Activated T-helper 2 cell treated with anti-CD3 and anti-CD28 coated beads, Interferon-gamma antibody, Interleukin-2, Interleukin-4, amounts not matched to agents 10 μg/mL and 5 μg/mL and 100 μg/mL, durations not matched to agents 14 hours and 24 hours and 36 hours (primary cell): ENCODE results near the gene HOXC13. TPM values are rescaled to one million over a fixed set of nuclear protein-coding genes. Genes with fewer than 3 reads are reported as not detected.

Experiments
- DNase-seq: peaks from one replicate; pipeline ENCODE4 v3.0.0; 2021; ENCODE audit warnings: low spot score
- H3K27ac Mint-ChIP-seq: one replicate; pipeline ENCODE4 v1.8.0; 2021; ENCODE audit warnings: mixed read lengths
- H3K27me3 Mint-ChIP-seq: one replicate; pipeline ENCODE4 v1.8.0; 2021; ENCODE audit warnings: low read depth, mixed read lengths
- H3K36me3 Mint-ChIP-seq: one replicate; pipeline ENCODE4 v1.8.0; 2021; ENCODE audit warnings: low read depth, mixed read lengths
- H3K4me1 Mint-ChIP-seq: one replicate; pipeline ENCODE4 v1.8.0; 2021; ENCODE audit warnings: low read depth, mixed read lengths
- H3K4me3 Mint-ChIP-seq: one replicate; pipeline ENCODE4 v1.8.0; 2021; ENCODE audit warnings: low read depth, mild to moderate bottlenecking, moderate library complexity, mixed read lengths
- H3K9me3 Mint-ChIP-seq: one replicate; pipeline ENCODE4 v1.8.0; 2021; ENCODE audit warnings: mixed read lengths
- intact Hi-C: fragments of 100-400 bp; cut with micrococcal nuclease; formaldehyde crosslinking; loops from one replicate; pipeline ENCODE4 v1.15.1; 2023
- total RNA-seq: library from RNA; stranded (reverse); gene quantifications from 2 replicates; pipeline ENCODE4 v1.2.3, GENCODE V29; 2022

The HOXC13 gene
- total RNA-seq, 1 donor from 2014 or later: not detected

GRCh38 chr12:53930591-53931255 is 7.9 kb upstream of the HOXC13 start:
- no peaks in the 10 kb centered on the region for H3K9me3 Mint-ChIP-seq
- H3K36me3 Mint-ChIP-seq: no peaks in the 10 kb centered on the region
- intact Hi-C loops: loop anchor here (5.0 to 10.0 kb wide), 2 partner anchors 64 to 233 kb away; no protein-coding TSS in a partner anchor
- H3K4me1 Mint-ChIP-seq: no peaks in the 10 kb centered on the region
- peaks cover 92% of the 10 kb centered on the region for H3K27me3 Mint-ChIP-seq
- H3K27ac Mint-ChIP-seq: no peak overlapping the region
- no peak for DNase-seq
- H3K4me3 Mint-ChIP-seq: no peak overlapping the region

- no peaks in the 10 kb centered on the region for H3K9me3 Mint-ChIP-seq
- intact Hi-C loops: loop anchor here (5.0 to 10.0 kb wide), 2 partner anchors 63 to 235 kb away; no protein-coding TSS in a partner anchor
- DNase-seq: no peak
- H3K4me1 Mint-ChIP-seq: no peaks in the 10 kb centered on the region
- peaks cover 92% of the 10 kb centered on the region for H3K27me3 Mint-ChIP-seq
- H3K36me3 Mint-ChIP-seq: no peaks in the 10 kb centered on the region
- H3K27ac Mint-ChIP-seq: no peak overlapping the region
- no peak overlapping the region for H3K4me3 Mint-ChIP-seq
Measured at GRCh38 chr12:53931844-53932581, 6.6 kb upstream of the HOXC13 start.

GRCh38 chr12:53932915-53933314 is 5.7 kb upstream of the HOXC13 start:
- intact Hi-C loops: loop anchor here (5.0 to 10.0 kb wide), 2 partner anchors 62 to 236 kb away; no protein-coding TSS in a partner anchor
- H3K27ac Mint-ChIP-seq: no peak overlapping the region
- H3K9me3 Mint-ChIP-seq: no peaks in the 10 kb centered on the region
- DNase-seq: no peak
- no peak overlapping the region for H3K4me3 Mint-ChIP-seq
- H3K36me3 Mint-ChIP-seq: no peaks in the 10 kb centered on the region
- no peaks in the 10 kb centered on the region for H3K4me1 Mint-ChIP-seq
- H3K27me3 Mint-ChIP-seq: peaks cover 93% of the 10 kb centered on the region

GRCh38 chr12:53935383-53936341 is 3.0 kb upstream of the HOXC13 start:
- H3K4me1 Mint-ChIP-seq: no peaks in the 10 kb centered on the region
- peaks cover 90% of the 10 kb centered on the region for H3K27me3 Mint-ChIP-seq
- H3K27ac Mint-ChIP-seq: no peak overlapping the region
- H3K36me3 Mint-ChIP-seq: no peaks in the 10 kb centered on the region
- H3K9me3 Mint-ChIP-seq: no peaks in the 10 kb centered on the region
- intact Hi-C loops: loop anchor here (1.0 to 10.0 kb wide), 3 partner anchors 19 to 59 kb away; partner anchors contain the start of genes HOTAIR, HOXC11 and HOXC12
- H3K4me3 Mint-ChIP-seq: no peak overlapping the region
- no peak for DNase-seq

GRCh38 chr12:53937099-53937498 is 1.5 kb upstream of the HOXC13 start:
- no peak for DNase-seq
- Mint-ChIP-seq H3K27ac (no peak overlapping the region), H3K36me3 (no peaks in the 10 kb centered on the region), H3K4me1 (no peaks in the 10 kb centered on the region), H3K27me3 (peaks cover 91% of the 10 kb centered on the region), H3K9me3 (no peaks in the 10 kb centered on the region), H3K4me3 (no peak overlapping the region)
- intact Hi-C loops: loop anchor here (5.0 to 10.0 kb wide), 2 partner anchors 35 to 58 kb away; partner anchors contain the start of genes HOTAIR and HOXC11

- H3K27me3 Mint-ChIP-seq: peaks cover 90% of the 10 kb centered on the region
- no peak overlapping the region for H3K4me3 Mint-ChIP-seq
Measured at GRCh38 chr12:53937596-53938325, 870 bp upstream of the HOXC13 start.

GRCh38 chr12:53939141-53940108 is 794 bp downstream of the HOXC13 start:
- no peak for DNase-seq
- Mint-ChIP-seq H3K27ac (no peak overlapping the region), H3K4me1 (no peaks in the 10 kb centered on the region), H3K36me3 (no peaks in the 10 kb centered on the region), H3K9me3 (no peaks in the 10 kb centered on the region), H3K4me3 (no peak overlapping the region), H3K27me3 (peaks cover 90% of the 10 kb centered on the region)
- intact Hi-C loops: loop anchor here (2.0 to 10.0 kb wide), 3 partner anchors 33 to 189 kb away; partner anchors contain the start of genes HOTAIR and HOXC11

More at GRCh38 chr12:53937596-53938325, 870 bp upstream of the HOXC13 start:
- intact Hi-C loops: loop anchor here (5.0 to 10.0 kb wide), 2 partner anchors 35 to 57 kb away; partner anchors contain the start of genes HOTAIR and HOXC11
- Mint-ChIP-seq H3K4me1 (no peaks in the 10 kb centered on the region), H3K9me3 (no peaks in the 10 kb centered on the region), H3K36me3 (no peaks in the 10 kb centered on the region), H3K27ac (no peak overlapping the region)
- DNase-seq: no peak

- H3K27me3 Mint-ChIP-seq: peaks cover 90% of the 10 kb centered on the region
- DNase-seq: no peak
- no peaks in the 10 kb centered on the region for H3K4me1 Mint-ChIP-seq
- H3K27ac Mint-ChIP-seq: no peak overlapping the region
- no peak overlapping the region for H3K4me3 Mint-ChIP-seq
- H3K36me3 Mint-ChIP-seq: no peaks in the 10 kb centered on the region
- intact Hi-C loops: loop anchor here (2.0 kb wide), 1 partner anchor 188 kb away; no protein-coding TSS in a partner anchor
- no peaks in the 10 kb centered on the region for H3K9me3 Mint-ChIP-seq
Measured at GRCh38 chr12:53940443-53941014, 1.9 kb downstream of the HOXC13 start.

GRCh38 chr12:53941187-53941586 is 2.6 kb downstream of the HOXC13 start:
- intact Hi-C loops: loop anchor here (2.0 kb wide), 1 partner anchor 188 kb away; no protein-coding TSS in a partner anchor
- no peak for DNase-seq
- no peaks in the 10 kb centered on the region for H3K36me3 Mint-ChIP-seq
- no peak overlapping the region for H3K4me3 Mint-ChIP-seq
- H3K27ac Mint-ChIP-seq: no peak overlapping the region
- peaks cover 90% of the 10 kb centered on the region for H3K27me3 Mint-ChIP-seq
- H3K4me1 Mint-ChIP-seq: no peaks in the 10 kb centered on the region
- H3K9me3 Mint-ChIP-seq: no peaks in the 10 kb centered on the region

- no peaks in the 10 kb centered on the region for H3K36me3 Mint-ChIP-seq
- DNase-seq: no peak
- H3K4me3 Mint-ChIP-seq: no peak overlapping the region
- no peaks in the 10 kb centered on the region for H3K9me3 Mint-ChIP-seq
- no peaks in the 10 kb centered on the region for H3K4me1 Mint-ChIP-seq
- no peak overlapping the region for H3K27ac Mint-ChIP-seq
- intact Hi-C loops: loop anchor here (2.0 kb wide), 1 partner anchor 187 kb away; no protein-coding TSS in a partner anchor
- peaks cover 90% of the 10 kb centered on the region for H3K27me3 Mint-ChIP-seq
Measured at GRCh38 chr12:53941750-53942149, 3.1 kb downstream of the HOXC13 start.
